Measurements from ENCODE around the gene AMDHD2. TPM values are rescaled to one million over a fixed set of nuclear protein-coding genes. Genes with fewer than 3 reads are reported as not detected.

Gene AMDHD2
- total and polyA plus RNA-seq, 2 of the 8 experiments (the other 6 are each of a cell fraction or from before 2014, with no cell fraction given) = 43.0 to 54.6 TPM

GRCh38 chr16:2483939-2484897, 36.0 kb upstream of the AMDHD2 start:
- Histone ChIP-seq H3K23ac (ENCODE audit: insufficient read length) (no peak overlapping the region), H3K27me3 (replicated peaks in 1 of 4; ENCODE audit: control insufficient read depth in 3 of 4, extremely low read depth in 1 of 4, insufficient read depth in 3 of 4, low read length in 3 of 4) (no peaks in the 10 kb centered on the region; a peak in 1 of 7 replicates), H4K8ac (ENCODE audit: extremely low read depth, insufficient read depth, low read length) (no peak overlapping the region), H2AFZ (ENCODE audit: low read length) (no peak overlapping the region), H3K4me3 (ENCODE audit: extremely low read depth in 1 of 4, insufficient read depth in 2 of 4, low read depth in 3 of 4, low read length in 4 of 4) (no peak overlapping the region), H3K9me3 (ENCODE audit: insufficient read depth in 2 of 2, low read depth in 1 of 2, low read length in 1 of 2) (no peaks in the 10 kb centered on the region), H3K56ac (replicated peaks; ENCODE audit: insufficient read length, low read depth, low read length) (no peak overlapping the region), H4K20me1 (replicated peaks in 1 of 2; ENCODE audit: control insufficient read depth in 1 of 2, insufficient read depth in 2 of 2, low read length in 2 of 2) (peaks cover 3 to 6% of the 10 kb centered on the region in 2 experiments), H4K5ac (ENCODE audit: insufficient read length, low read depth, low read length) (no peak overlapping the region), H2AK5ac (ENCODE audit: low read depth, low read length) (no peak overlapping the region), H2BK20ac (ENCODE audit: low read length) (no peak overlapping the region), H4K91ac (replicated peaks; ENCODE audit: insufficient read length, low read length) (no peak overlapping the region), H3K23me2 (ENCODE audit: low read depth, low read length) (no peaks in the 10 kb centered on the region), H2BK15ac (ENCODE audit: low read length) (no peak overlapping the region), H3K4me1 (replicated peaks in 1 of 4; ENCODE audit: control insufficient read depth in 3 of 4, insufficient read depth in 4 of 4, low read length in 3 of 4) (peaks cover 0 to 3% (median 0%) of the 10 kb centered on the region in 4 experiments; a peak in 1 of 7 replicates), H3K79me1 (ENCODE audit: low read depth, low read length) (peaks cover 16% of the 10 kb centered on the region), H2BK120ac (replicated peaks; ENCODE audit: low read depth, low read length) (no peak overlapping the region), H3K27ac (ENCODE audit: low read depth, low read length) (no peak overlapping the region), H3K9ac (replicated peaks in 1 of 4; ENCODE audit: extremely low read depth in 1 of 4, low read depth in 3 of 4, low read length in 3 of 4) (no peak overlapping the region), H2BK5ac (ENCODE audit: low read depth, low read length) (no peak overlapping the region), H3K14ac (ENCODE audit: insufficient read length) (no peak overlapping the region), H2BK12ac (ENCODE audit: low read depth, low read length) (no peak overlapping the region), H3K4ac (replicated peaks; ENCODE audit: insufficient read length, low read depth, low read length) (no peak overlapping the region), H3K36me3 (ENCODE audit: control insufficient read depth in 2 of 4, insufficient read depth in 4 of 4, low read length in 3 of 4) (no peaks in the 10 kb centered on the region), H3K4me2 (ENCODE audit: insufficient read depth in 1 of 2, low read depth in 2 of 2, low read length in 2 of 2) (no peak overlapping the region), H3K18ac (ENCODE audit: extremely low read depth, low read length) (no peak overlapping the region), H3K79me2 (ENCODE audit: control insufficient read depth in 1 of 2, insufficient read depth in 2 of 2, low read length in 2 of 2) (peaks cover 0 to 2% of the 10 kb centered on the region in 2 experiments; a peak in 1 of 4 replicates)
- POLR2A ChIA-PET (ENCODE audit: partially characterized antibody) = interaction anchor here (0.8 to 1.7 kb wide), 4 partner anchors 9 to 31 kb away, joined by 3 to 4 read pairs (median 3); partner anchors contain the start of genes NTN3 and TEDC2
- FAIRE-seq (no peak), DNase-seq (ENCODE audit: low read depth in 1 of 2, low spot score in 2 of 2) (no peak)
- CTCF ChIA-PET (ENCODE audit: partially characterized antibody) = interaction anchor here (0.6 to 3.0 kb wide), 10 partner anchors 9 to 187 kb away, joined by 3 to 23 read pairs (median 4); partner anchors contain the start of genes ATP6V0C and TEDC2
- no peak for TF ChIP-seq BCL11A (IDR thresholded peaks at IDR 0.05; ENCODE audit: low read depth in 2 of 2, low read length in 2 of 2)
- no peak for TF ChIP-seq TAF1 (IDR thresholded peaks at IDR 0.05; ENCODE audit: low read depth, low read length)
- 88% methylated on average over 16 of the region's 16 CpGs; no CpG with 5 or more reads in 1 of the 2 experiments for WGBS, 2 experiments (ENCODE audit: extremely low coverage in 1 of 2, insufficient coverage in 1 of 2, insufficient read length in 1 of 2, insufficient replicate concordance in 2 of 2, low coverage in 1 of 2, low lambda C conversion rate in 2 of 2, missing lambda C conversion rate in 1 of 2)

Measured in H1 (cell line).